Neural cell (in vitro differentiated cells): ENCODE results near the gene MACIR. TPM values are rescaled to one million over a fixed set of nuclear protein-coding genes. Genes with fewer than 3 reads are reported as not detected.

Experiments
- H2AFZ ChIP-seq: fragments of 200-600, 300-800 bp; sonication (generic), shearing (Covaris generic); 2 replicates; pipeline ENCODE4 v1.6.0; 2014; ENCODE audit warnings: low read depth, mild to moderate bottlenecking, antibody characterized with exemption, low read length, moderate library complexity
- H3F3A ChIP-seq: fragments of 200-600 bp; shearing (Covaris generic); 2 replicates; pipeline ENCODE4 v1.6.1; 2016; ENCODE audit warnings: mild to moderate bottlenecking, moderate library complexity, mixed read lengths, antibody characterized with exemption, low read length; ENCODE audit not compliant: insufficient read depth, poor library complexity, severe bottlenecking
- H3K27ac ChIP-seq: fragments of 200-600, 300-800 bp; sonication (generic), shearing (Covaris generic); 2 replicates; pipeline ENCODE4 v1.5.1; 2014; ENCODE audit warnings: mild to moderate bottlenecking, low read length, moderate library complexity
- H3K27me3 ChIP-seq: fragments of 300-800, 200-600 bp; sonication (generic), shearing (Covaris generic); 2 replicates; pipeline ENCODE4 v1.6.0; 2014; ENCODE audit warnings: mild to moderate bottlenecking, low read depth, low read length, moderate library complexity; ENCODE audit not compliant: insufficient read depth
- H3K36me3 ChIP-seq: fragments of 300-800, 200-600 bp; sonication (generic), shearing (Covaris generic); 2 replicates; pipeline ENCODE4 v1.5.1; 2014; ENCODE audit warnings: mild to moderate bottlenecking, antibody characterized with exemption, low read length, moderate library complexity; ENCODE audit not compliant: insufficient read depth
- H3K4me2 ChIP-seq: fragments of 300-800, 200-600 bp; sonication (generic), shearing (Covaris generic); 2 replicates; pipeline ENCODE4 v1.6.0; 2014; ENCODE audit warnings: mild to moderate bottlenecking, low read length
- H3K4me3 ChIP-seq: fragments of 300-800, 200-600 bp; sonication (generic), shearing (Covaris generic); 2 replicates; pipeline ENCODE4 v1.5.1; 2014; ENCODE audit warnings: mild to moderate bottlenecking, low read length, moderate library complexity
- H3K79me2 ChIP-seq: fragments of 200-600 bp; shearing (Covaris generic); replicated peaks from 2 replicates; pipeline ENCODE4 v1.6.0; 2014; ENCODE audit warnings: mild to moderate bottlenecking, low read length, moderate library complexity; ENCODE audit not compliant: insufficient read depth
- H3K9ac ChIP-seq: fragments of 300-800, 200-600 bp; sonication (generic), shearing (Covaris generic); 2 replicates; pipeline ENCODE4 v1.6.1; 2016; ENCODE audit warnings: mild to moderate bottlenecking, low read length, mixed read lengths
- H3K9me2 ChIP-seq: fragments of 200-600 bp; shearing (Covaris generic); 2 replicates; pipeline ENCODE4 v1.6.1; 2016; ENCODE audit warnings: mild to moderate bottlenecking, low read length, mixed read lengths; ENCODE audit not compliant: insufficient read depth
- H3K9me3 ChIP-seq: fragments of 200-600, 300-800 bp; sonication (generic), shearing (Covaris generic); 2 replicates; pipeline ENCODE4 v1.6.1; 2016; ENCODE audit warnings: mild to moderate bottlenecking, mixed run types, low read length, moderate library complexity, mixed read lengths
- H4K20me1 ChIP-seq: fragments of 200-600 bp; shearing (Covaris generic); 2 replicates; pipeline ENCODE4 v1.6.1; 2016; ENCODE audit warnings: mild to moderate bottlenecking, mixed run types; ENCODE audit not compliant: insufficient read depth
- EP300 ChIP-seq: fragments of 450-650 bp; conservative IDR thresholded peaks from 2 replicates; pipeline ENCODE4 v1.6.1; 2014; ENCODE audit warnings: antibody characterized with exemption, mild to moderate bottlenecking, moderate library complexity; ENCODE audit not compliant: poor library complexity, severe bottlenecking
- EZH2 ChIP-seq: fragments of 200-600, 300-800 bp; shearing (Covaris generic), sonication (generic); IDR thresholded peaks from 2 replicates; pipeline ENCODE4 v1.6.1; 2014; ENCODE audit warnings: antibody characterized with exemption, low read length, borderline replicate concordance, mild to moderate bottlenecking; ENCODE audit not compliant: insufficient read depth, poor library complexity, severe bottlenecking
- MXI1 ChIP-seq: fragments of 450-650 bp; conservative IDR thresholded peaks from 2 replicates; pipeline ENCODE4 v1.6.1; 2014; ENCODE audit warnings: antibody characterized with exemption, mild to moderate bottlenecking; ENCODE audit not compliant: poor library complexity, severe bottlenecking
- POLR2AphosphoS5 ChIP-seq: IDR thresholded peaks from 2 replicates; pipeline ENCODE4 v1.6.1; 2012
- RAD21 ChIP-seq: fragments of 450-650 bp; conservative IDR thresholded peaks from 2 replicates; pipeline ENCODE4 v1.6.1; 2014; ENCODE audit warnings: antibody characterized with exemption, mild to moderate bottlenecking, moderate library complexity
- SMC3 ChIP-seq: fragments of 450-650 bp; conservative IDR thresholded peaks from 2 replicates; pipeline ENCODE4 v1.6.1; 2014; ENCODE audit warnings: antibody characterized with exemption, mild to moderate bottlenecking, moderate library complexity; ENCODE audit not compliant: poor library complexity
- TAF1 ChIP-seq: IDR thresholded peaks from 2 replicates; pipeline ENCODE4 v1.6.1; 2012; ENCODE audit warnings: low read depth
- polyA plus RNA-seq: library from polyadenylated mRNA; depleted of rRNA; stranded (reverse); fragments of >200 nt; gene quantifications from 2 replicates; pipeline ENCODE4 v1.2.3, GENCODE V29; 2014
- TF ChIP-seq, protein P1 (sequence below): fragments of 450-650 bp; IDR thresholded peaks from 2 replicates; pipeline ENCODE4 v1.5.1; 2014; ENCODE audit warnings: antibody characterized with exemption, mild to moderate bottlenecking, moderate library complexity; ENCODE audit not compliant: poor library complexity, severe bottlenecking
- TF ChIP-seq, protein P2 (sequence below): IDR thresholded peaks from 2 replicates; pipeline ENCODE4 v1.6.1; 2012; ENCODE audit warnings: borderline replicate concordance

The MACIR gene
- polyA plus RNA-seq, 1 donor from 2014 or later: 34.8 TPM

- Histone ChIP-seq H2AFZ (no peak overlapping the region), H3K36me3 (no peaks in the 10 kb centered on the region), H4K20me1 (no peaks in the 10 kb centered on the region), H3K27me3 (no peaks in the 10 kb centered on the region), H3K4me3 (no peak overlapping the region), H3K27ac (no peak overlapping the region), H3K79me2 (peaks cover 2% of the 10 kb centered on the region), H3K9ac (no peak overlapping the region), H3K4me2 (no peak overlapping the region), H3K9me2 (no peaks in the 10 kb centered on the region), H3F3A (no peaks in the 10 kb centered on the region), H3K9me3 (no peaks in the 10 kb centered on the region)
- TF ChIP-seq, protein P1, sequence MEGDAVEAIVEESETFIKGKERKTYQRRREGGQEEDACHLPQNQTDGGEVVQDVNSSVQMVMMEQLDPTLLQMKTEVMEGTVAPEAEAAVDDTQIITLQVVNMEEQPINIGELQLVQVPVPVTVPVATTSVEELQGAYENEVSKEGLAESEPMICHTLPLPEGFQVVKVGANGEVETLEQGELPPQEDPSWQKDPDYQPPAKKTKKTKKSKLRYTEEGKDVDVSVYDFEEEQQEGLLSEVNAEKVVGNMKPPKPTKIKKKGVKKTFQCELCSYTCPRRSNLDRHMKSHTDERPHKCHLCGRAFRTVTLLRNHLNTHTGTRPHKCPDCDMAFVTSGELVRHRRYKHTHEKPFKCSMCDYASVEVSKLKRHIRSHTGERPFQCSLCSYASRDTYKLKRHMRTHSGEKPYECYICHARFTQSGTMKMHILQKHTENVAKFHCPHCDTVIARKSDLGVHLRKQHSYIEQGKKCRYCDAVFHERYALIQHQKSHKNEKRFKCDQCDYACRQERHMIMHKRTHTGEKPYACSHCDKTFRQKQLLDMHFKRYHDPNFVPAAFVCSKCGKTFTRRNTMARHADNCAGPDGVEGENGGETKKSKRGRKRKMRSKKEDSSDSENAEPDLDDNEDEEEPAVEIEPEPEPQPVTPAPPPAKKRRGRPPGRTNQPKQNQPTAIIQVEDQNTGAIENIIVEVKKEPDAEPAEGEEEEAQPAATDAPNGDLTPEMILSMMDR: no peak
- TF ChIP-seq RAD21 (no peak), SMC3 (no peak), EP300 (no peak), MXI1 (no peak), POLR2AphosphoS5 (no peak), TAF1 (no peak), EZH2 (no peak)
- TF ChIP-seq, protein P2, sequence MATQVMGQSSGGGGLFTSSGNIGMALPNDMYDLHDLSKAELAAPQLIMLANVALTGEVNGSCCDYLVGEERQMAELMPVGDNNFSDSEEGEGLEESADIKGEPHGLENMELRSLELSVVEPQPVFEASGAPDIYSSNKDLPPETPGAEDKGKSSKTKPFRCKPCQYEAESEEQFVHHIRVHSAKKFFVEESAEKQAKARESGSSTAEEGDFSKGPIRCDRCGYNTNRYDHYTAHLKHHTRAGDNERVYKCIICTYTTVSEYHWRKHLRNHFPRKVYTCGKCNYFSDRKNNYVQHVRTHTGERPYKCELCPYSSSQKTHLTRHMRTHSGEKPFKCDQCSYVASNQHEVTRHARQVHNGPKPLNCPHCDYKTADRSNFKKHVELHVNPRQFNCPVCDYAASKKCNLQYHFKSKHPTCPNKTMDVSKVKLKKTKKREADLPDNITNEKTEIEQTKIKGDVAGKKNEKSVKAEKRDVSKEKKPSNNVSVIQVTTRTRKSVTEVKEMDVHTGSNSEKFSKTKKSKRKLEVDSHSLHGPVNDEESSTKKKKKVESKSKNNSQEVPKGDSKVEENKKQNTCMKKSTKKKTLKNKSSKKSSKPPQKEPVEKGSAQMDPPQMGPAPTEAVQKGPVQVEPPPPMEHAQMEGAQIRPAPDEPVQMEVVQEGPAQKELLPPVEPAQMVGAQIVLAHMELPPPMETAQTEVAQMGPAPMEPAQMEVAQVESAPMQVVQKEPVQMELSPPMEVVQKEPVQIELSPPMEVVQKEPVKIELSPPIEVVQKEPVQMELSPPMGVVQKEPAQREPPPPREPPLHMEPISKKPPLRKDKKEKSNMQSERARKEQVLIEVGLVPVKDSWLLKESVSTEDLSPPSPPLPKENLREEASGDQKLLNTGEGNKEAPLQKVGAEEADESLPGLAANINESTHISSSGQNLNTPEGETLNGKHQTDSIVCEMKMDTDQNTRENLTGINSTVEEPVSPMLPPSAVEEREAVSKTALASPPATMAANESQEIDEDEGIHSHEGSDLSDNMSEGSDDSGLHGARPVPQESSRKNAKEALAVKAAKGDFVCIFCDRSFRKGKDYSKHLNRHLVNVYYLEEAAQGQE: no peak
Measured at GRCh38 chr5:103283869-103284268, 25.3 kb downstream of the MACIR start.

DNA sequence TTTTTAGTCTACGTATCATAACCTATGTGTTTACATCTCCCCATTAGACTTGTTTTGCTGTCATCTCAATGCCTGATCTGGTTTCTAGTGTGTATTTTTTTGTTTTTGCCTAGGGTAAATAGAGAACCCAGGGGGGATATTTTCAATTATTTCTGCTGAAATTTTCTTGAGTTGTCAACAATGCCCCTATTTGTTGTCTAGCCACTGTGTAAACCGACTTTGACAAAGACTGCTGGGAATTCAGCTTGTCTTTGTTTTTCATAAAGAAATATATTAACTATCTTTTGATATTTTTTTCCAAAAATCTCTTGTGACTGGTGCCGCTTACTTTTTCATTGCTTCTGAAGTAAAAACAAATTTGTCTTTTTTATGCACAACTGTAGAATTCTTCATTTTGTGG is 28.1 kb downstream of the MACIR start:
- TF ChIP-seq, protein P1: no peak
- TF ChIP-seq MXI1 (no peak), SMC3 (no peak), TAF1 (no peak)
- no peaks in the 10 kb centered on the region for H3K79me2 ChIP-seq
- no peaks in the 10 kb centered on the region for H3K9me3 ChIP-seq
- H3K9me2 ChIP-seq: no peaks in the 10 kb centered on the region
- H3K27me3 ChIP-seq: no peaks in the 10 kb centered on the region
- H3K4me2 ChIP-seq: no peak overlapping the region
- no peak overlapping the region for H3K27ac ChIP-seq
- H3F3A ChIP-seq: no peaks in the 10 kb centered on the region
- no peak overlapping the region for H3K4me3 ChIP-seq
- no peak overlapping the region for H3K9ac ChIP-seq
- no peak overlapping the region for H2AFZ ChIP-seq
- no peaks in the 10 kb centered on the region for H3K36me3 ChIP-seq
- no peaks in the 10 kb centered on the region for H4K20me1 ChIP-seq
